DND-41 (cell line): ENCODE data around the gene THRA.

ENCODE experiments used
- ATAC-seq: fragments of 200-7000 bp; cut with Tn5 transposase; 3 replicates; pipeline ENCODE4 v1.9.1; 2021; ENCODE audit warnings: low read depth; ENCODE audit not compliant: insufficient read depth
- DNase-seq: peaks from one replicate; pipeline ENCODE4 v3.0.0-alpha.2; 2020
- H2AFZ ChIP-seq: 2 replicates; pipeline ENCODE4 v1.6.0; 2012; ENCODE audit warnings: low read depth, low read length
- H3K27ac ChIP-seq: 2 replicates; pipeline ENCODE4 v1.5.1; 2012; ENCODE audit warnings: low read length, inconsistent platforms
- H3K27me3 ChIP-seq: fragments of 200-600 bp; sonication (generic); 2 replicates; pipeline ENCODE4 v1.6.0; 2012; ENCODE audit warnings: low read length, mild to moderate bottlenecking, inconsistent platforms; ENCODE audit not compliant: insufficient read depth, poor library complexity
- H3K36me3 ChIP-seq: 2 replicates; pipeline ENCODE4 v1.5.1; 2012; ENCODE audit warnings: low read length, inconsistent platforms; ENCODE audit not compliant: insufficient read depth
- H3K4me1 ChIP-seq: 2 replicates; pipeline ENCODE4 v1.5.1; 2012; ENCODE audit warnings: mild to moderate bottlenecking, low read length; ENCODE audit not compliant: insufficient read depth
- H3K4me2 ChIP-seq: 2 replicates; pipeline ENCODE4 v1.6.0; 2012; ENCODE audit warnings: mild to moderate bottlenecking, moderate library complexity, low read length, inconsistent platforms; ENCODE audit not compliant: insufficient read depth
- H3K4me3 ChIP-seq, 2 experiments: fragments of 200-600 bp in 1 of 2; shearing (Covaris generic) in 1 of 2; 2 replicates each; pipeline ENCODE4 v1.5.1; 2012 to 2016; ENCODE audit warnings: inconsistent platforms in 2 of 2, low read length in 2 of 2, mild to moderate bottlenecking in 2 of 2, low read depth in 1 of 2, moderate library complexity in 1 of 2
- H3K79me2 ChIP-seq: 2 replicates; pipeline ENCODE4 v1.6.0; 2012; ENCODE audit warnings: low read length, inconsistent platforms; ENCODE audit not compliant: insufficient read depth
- H3K9ac ChIP-seq: 2 replicates; pipeline ENCODE4 v1.6.0; 2012; ENCODE audit warnings: low read depth, mild to moderate bottlenecking, inconsistent platforms, low read length, moderate library complexity
- H3K9me3 ChIP-seq: 2 replicates; pipeline ENCODE4 v1.5.1; 2012; ENCODE audit warnings: low read length, moderate library complexity, mild to moderate bottlenecking, inconsistent platforms; ENCODE audit not compliant: insufficient read depth, severe bottlenecking
- H4K20me1 ChIP-seq: 2 replicates; pipeline ENCODE4 v1.6.0; 2012; ENCODE audit warnings: low read length; ENCODE audit not compliant: insufficient read depth
- CTCF ChIP-seq: IDR thresholded peaks from 2 replicates; pipeline ENCODE4 v1.5.1; 2012; ENCODE audit warnings: borderline replicate concordance, low read length, moderate library complexity, mild to moderate bottlenecking; ENCODE audit not compliant: poor library complexity, severe bottlenecking; ENCODE audit errors: extremely low read depth
- EZH2 ChIP-seq: IDR thresholded peaks from 3 replicates; pipeline ENCODE4 v1.6.1; 2012; ENCODE audit warnings: borderline replicate concordance, low read depth, mild to moderate bottlenecking, moderate library complexity, low read length, inconsistent platforms; ENCODE audit not compliant: severe bottlenecking

The THRA gene

DNA sequence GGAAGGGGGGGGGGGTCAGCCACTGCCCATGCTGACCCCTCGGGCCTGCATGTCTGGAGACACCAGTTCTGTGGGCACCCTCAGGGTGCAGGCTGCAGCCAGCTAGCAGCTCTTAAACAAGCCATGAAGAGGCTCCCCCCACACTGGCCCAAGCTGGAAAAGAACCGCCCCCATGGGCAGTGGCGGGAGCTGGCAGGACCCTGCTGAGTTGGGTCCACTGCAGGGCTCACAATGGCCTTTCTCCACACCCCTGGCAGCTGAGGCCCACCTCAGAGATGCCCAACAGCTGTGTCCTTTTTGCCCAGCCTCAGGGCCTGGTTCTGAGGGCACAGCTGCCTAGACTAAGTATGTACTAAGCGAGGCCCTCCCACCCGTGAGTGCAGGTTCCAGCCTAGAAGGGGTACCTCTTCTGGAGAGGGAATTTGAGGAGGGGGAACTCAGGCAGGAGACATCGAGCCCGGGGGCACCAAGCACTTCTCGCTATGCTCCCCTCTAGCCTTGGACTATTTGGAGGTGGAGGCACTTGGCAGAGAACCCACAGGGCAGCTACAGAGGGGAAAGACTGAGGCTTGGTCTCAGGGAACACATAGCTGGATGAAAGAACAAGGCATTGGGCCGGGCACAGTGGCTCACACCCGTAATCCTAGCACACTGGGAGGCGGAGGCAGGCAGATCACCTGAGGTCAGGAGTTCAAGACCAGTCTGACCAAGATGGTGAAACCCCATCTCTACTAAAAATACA lies 3.2 kb downstream of the THRA start:
- no peak overlapping the region for H2AFZ ChIP-seq
- H3K27ac ChIP-seq, result no peak overlapping the region
- TF ChIP-seq EZH2 (no peak), CTCF (no peak)
- no peak for DNase-seq
- H3K36me3 ChIP-seq, result no peaks in the 10 kb centered on the region; the same call in 1 of the 2 replicates
- no peak overlapping the region for H3K4me3 ChIP-seq
- H3K4me1 ChIP-seq, result peaks cover 73% of the 10 kb centered on the region
- H3K27me3 ChIP-seq, result no peaks in the 10 kb centered on the region
- ATAC-seq, result no peak
- H3K79me2 ChIP-seq, result peaks cover 64% of the 10 kb centered on the region
- H3K9ac ChIP-seq, result no peak overlapping the region
- H3K4me2 ChIP-seq, result no peak overlapping the region
- H3K9me3 ChIP-seq, result no peaks in the 10 kb centered on the region
- no peaks in the 10 kb centered on the region for H4K20me1 ChIP-seq

- peak overlapping the region; percentile 81 for H3K27ac ChIP-seq
- peak overlapping the region; percentile 80 for H3K4me2 ChIP-seq
- H3K79me2 ChIP-seq, result peaks cover 70% of the 10 kb centered on the region
- H3K4me1 ChIP-seq, result peaks cover 64% of the 10 kb centered on the region
- H3K27me3 ChIP-seq, result no peaks in the 10 kb centered on the region
- peak overlapping the region in 1 of 2 experiments; percentile 58; a peak in 2 of 4 replicates for H3K4me3 ChIP-seq
- no peaks in the 10 kb centered on the region for H3K9me3 ChIP-seq
- H3K36me3 ChIP-seq, result no peaks in the 10 kb centered on the region; the same call in 1 of the 2 replicates
- no peak for TF ChIP-seq CTCF
- TF ChIP-seq EZH2, result no peak
- DNase-seq (no peak), ATAC-seq (no peak)
- peaks cover 8% of the 10 kb centered on the region for H4K20me1 ChIP-seq
- peak overlapping the region; percentile 55 for H3K9ac ChIP-seq
- peak overlapping the region; percentile 86 for H2AFZ ChIP-seq
Observed at GRCh38 chr17:40067710-40068109, 4.9 kb downstream of the THRA start.

DNA sequence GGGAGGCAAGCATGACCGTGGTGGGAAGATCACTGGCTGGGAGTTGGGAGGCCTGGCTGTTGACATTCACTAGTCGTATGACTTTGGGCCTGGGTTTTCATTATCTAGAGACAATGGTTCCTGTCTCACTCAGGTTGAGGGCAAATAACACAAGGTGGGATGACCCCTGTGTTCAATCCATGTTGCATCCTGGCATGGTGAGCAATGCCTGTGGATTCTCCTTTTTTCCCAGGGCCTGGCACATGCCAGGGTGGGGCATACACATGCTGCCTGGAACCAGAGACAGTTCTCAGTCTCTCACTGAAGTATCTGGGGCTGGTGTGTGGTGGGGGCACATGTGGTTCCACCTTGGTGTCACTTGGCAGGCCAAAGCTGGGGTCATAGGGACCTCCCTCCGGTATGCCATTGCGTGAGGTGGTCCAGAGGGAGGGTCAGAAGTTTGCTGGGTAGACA lies 5.4 kb downstream of the THRA start:
- DNase-seq (no peak), ATAC-seq (peak; percentile 2; the same call in 1 of the 3 replicates)
- Histone ChIP-seq H3K4me3 (peak overlapping the region; percentile 11 to 58; a peak in 3 of 4 replicates), H3K9ac (peak overlapping the region; percentile 55), H3K36me3 (no peaks in the 10 kb centered on the region; the same call in 1 of the 2 replicates), H4K20me1 (peaks cover 8% of the 10 kb centered on the region), H3K27ac (peak overlapping the region; percentile 81), H2AFZ (peak overlapping the region; percentile 86), H3K79me2 (peaks cover 66% of the 10 kb centered on the region), H3K27me3 (no peaks in the 10 kb centered on the region), H3K4me1 (peaks cover 64% of the 10 kb centered on the region), H3K4me2 (peak overlapping the region; percentile 80), H3K9me3 (no peaks in the 10 kb centered on the region)
- TF ChIP-seq CTCF, result no peak
